GM18868 (cell line): ENCODE measurements around the gene ATM.
"Not testable (repeated sequence)": the region's sequence is repeated elsewhere in the genome, so short reads cannot be mapped to it uniquely, and the experiment has no call there.

Source experiments
- ATAC-seq: cut with Tn5 transposase; IDR thresholded peaks from one replicate; pipeline ENCODE4 v1.9.1; 2021; ENCODE audit warnings: mild to moderate bottlenecking, moderate library complexity; ENCODE audit not compliant: unreplicated experiment

The ATM gene

DNA sequence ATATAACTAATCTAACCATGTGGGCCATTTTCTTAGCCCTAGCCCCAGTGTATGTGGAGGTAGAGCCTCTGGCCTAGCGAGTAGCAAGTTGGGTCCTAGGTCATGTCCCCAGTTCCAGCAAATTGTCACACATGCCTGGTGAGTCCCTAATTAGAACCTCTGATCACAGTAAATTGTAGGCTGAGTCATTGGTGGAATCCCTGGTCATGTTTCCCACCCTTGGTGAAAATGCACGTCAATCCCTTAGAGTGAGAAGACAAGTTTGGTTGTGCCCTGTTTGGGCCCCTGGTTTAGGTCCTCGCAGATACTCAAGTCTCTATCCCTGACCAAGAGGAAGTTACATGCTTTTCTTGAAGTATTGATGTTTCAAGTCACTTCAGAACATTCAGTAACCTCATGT is 46.7 kb downstream of the ATM start:
- ATAC-seq, result no peak

DNA sequence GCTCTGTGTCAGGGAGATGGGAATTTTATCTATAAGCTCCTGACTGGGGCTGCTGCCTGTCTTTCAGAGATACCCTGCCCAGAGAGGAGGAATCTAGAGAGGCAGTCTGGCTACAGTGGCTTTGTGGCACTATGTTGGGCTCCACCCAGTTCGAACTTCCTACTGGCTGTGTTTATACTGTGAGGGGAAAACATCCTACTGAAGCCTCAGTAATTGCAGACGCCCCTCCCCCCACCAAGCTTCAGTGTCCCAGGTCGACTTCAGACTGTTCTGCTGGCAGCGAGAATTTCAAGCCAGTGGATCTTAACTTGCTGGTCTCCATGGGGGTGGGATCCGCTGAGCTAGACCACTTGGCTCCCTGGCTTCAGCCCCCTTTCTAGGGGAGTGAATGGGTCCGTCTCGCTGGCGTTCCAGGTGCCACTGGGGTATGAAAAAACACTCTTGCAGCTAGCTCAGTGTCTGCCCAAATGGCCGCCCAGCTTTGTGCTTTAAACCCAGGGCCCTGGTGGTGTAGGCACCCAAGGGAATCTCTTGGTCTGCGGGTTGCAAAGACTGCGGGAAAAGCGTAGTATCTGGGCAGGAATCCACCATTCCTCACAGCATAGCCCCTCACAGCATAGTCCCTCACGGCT is 54.2 kb downstream of the ATM start:
- ATAC-seq, result not testable (repeated sequence)

DNA sequence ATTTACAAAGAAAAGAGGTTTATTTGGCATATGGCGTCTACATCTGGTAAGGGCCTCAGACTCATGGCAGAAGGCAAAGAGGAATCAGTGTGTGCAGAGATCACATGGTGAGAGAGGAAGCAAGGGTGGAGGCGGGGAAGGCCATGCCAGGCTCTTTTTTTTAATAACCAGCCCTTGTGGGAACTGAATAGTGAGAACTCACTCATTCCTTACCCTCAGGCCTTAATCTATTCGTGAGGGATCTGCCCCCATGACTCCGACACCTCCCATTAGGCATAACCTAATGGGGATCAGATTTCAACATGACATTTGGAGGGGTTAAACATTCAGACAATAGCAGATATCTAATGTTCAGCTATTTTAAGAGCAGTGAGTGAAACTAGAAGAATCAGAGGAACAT is 55.7 kb downstream of the ATM start:
- no peak for ATAC-seq

DNA sequence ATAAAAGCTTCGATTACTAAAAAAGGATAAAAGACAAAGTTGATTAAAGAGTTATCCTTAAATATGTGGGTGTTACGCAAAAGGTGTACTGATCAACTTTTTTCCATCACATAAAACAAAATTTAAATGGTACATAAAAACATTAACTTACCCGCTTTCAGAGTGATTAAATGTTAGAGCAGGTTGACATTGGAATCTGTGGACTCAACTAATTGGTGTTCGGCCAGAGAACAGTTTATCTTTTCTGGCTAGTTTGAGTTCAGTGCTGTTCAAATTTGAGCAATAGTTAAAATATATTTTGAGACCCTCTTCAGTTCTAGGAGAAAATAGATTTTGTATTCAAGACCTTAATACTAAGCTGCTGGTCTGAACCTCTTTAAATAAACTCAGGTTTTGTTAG is 56.1 kb downstream of the ATM start:
- no peak for ATAC-seq

DNA sequence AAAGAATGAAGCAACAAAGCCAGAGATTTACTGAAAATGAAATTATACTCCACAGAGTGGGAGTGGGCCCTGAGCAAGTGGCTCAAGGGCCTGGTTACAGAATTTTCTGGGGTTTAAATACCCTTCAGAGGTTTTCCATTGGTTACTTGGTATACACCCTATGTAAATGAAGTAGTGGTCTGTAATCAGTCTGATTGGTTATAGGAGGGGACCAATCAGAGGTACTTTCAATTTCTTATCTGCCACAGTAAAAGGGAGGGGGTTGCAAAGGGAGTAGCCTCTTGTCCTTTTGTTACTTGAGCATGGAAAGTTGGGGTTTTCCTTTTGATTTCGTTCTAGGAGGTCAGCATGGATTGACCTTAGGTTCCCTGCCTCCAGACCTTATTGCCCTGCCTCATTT is 63.5 kb downstream of the ATM start:
- ATAC-seq, result no peak

DNA sequence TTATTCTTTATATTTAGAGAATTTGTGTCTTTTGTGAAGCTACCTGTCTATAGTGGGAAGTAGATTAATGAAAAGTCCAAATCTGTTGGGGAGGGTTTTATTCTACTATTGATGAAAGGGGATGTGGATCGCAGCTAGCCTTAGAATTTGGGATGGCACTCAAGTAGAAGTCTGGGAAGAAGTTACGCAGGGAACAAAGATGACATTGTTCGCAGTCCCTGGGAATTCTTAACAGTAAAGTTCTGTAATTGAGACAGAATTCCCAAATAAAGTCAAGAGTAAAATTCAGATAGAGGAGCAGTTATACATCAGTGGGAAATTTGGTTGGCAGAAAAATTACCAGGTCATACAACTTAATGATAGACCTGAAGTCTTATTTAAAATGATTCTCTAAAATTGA is 64.1 kb downstream of the ATM start:
- no peak for ATAC-seq

DNA sequence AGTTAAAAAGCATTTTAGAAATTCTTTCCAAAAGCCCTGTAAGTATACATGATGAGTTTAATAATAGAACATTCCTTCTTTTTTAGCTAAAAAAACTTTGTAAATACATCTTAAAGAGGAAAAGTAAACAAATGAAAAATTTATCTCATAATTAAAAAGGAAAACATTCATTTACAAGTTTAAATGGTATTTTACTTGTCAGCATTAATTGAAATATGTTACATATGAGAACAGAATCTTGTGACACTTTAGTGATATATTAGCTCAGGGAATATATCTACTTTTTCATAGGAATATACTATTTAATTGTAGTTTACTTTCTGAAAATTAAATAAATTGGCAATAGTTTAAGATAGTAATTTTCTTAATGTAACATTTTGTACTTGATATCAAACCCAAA is 66.2 kb downstream of the ATM start:
- not testable (repeated sequence) for ATAC-seq

DNA sequence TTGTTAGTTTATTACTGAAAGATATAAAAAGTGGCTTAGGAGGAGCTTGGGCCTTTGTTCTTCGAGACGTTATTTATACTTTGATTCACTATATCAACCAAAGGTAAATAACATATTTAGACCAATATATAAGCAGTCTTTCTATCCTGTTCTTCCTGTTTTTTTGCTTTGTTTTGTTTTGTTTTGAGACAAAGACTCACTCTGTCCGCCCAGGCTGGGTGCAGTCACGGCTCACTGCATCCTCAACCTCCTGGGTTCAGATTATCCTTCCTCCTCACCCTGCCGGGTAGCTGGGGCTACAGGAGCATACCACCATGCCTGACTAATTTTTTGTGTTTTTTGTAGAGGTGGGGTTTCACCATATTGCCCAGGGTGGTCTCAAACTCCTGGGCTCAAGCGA is 66.8 kb downstream of the ATM start:
- peak; percentile 82 for ATAC-seq

DNA sequence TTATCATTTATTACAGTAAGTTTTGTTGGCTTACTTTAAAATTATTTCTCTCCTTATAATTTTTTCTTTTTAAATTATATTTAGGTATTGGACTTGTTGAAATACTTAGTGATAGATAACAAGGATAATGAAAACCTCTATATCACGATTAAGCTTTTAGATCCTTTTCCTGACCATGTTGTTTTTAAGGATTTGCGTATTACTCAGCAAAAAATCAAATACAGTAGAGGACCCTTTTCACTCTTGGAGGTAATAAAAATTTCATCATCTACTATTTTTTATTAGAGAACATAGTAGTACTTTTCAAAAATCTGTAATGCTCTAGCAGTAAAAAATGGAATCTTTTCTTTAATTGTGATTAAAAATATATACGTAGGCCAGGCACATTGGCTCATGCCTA is 70.4 kb downstream of the ATM start:
- no peak for ATAC-seq

DNA sequence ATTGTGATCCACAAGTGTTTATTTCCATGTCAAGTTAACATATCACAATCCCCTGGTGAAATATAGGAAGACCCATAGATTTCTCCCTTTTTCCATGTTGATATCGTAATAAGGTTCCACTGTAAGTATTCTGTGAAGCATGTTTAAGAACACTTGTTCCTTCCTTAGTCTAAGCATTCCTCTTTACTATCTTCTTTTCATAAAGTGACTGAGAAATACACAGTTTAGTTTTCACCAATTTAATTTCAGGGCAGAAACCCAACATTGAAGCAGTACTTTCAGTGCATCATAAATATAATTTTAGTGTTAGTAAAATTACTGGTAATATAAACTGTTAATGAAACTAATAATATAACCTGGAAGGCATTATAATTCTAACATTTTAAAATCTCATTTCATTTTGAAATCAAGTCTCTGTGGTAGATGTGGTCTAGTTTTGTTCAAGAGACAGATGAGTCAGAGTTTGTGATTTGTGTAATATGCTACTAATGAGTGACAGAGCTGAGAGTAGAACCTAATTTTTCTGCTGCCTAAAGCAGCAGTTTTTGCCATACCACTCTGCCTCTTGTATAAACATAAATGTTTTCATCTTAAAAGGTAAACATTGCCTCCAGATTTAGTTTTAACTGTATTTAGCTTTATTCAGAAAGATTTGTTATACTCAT is 79.4 kb downstream of the ATM start:
- peak; percentile 81 for ATAC-seq

DNA sequence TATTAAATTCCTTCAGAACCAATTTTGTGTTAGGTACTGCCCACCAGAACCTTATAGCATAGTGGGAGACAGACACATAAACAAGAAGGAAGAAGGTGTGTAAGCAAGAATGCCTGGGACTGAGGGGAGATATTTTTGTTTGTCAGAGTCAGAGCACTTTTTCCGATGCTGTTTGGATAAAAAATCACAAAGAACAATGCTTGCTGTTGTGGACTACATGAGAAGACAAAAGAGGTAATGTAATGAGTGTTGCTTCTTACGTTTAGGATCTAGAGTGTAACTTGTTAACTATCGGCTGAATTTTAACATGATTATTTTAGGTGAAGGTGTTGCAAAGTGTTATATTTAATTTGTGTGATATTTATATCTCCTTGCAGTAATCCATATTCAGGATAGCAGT is 84.9 kb downstream of the ATM start:
- ATAC-seq, result no peak

DNA sequence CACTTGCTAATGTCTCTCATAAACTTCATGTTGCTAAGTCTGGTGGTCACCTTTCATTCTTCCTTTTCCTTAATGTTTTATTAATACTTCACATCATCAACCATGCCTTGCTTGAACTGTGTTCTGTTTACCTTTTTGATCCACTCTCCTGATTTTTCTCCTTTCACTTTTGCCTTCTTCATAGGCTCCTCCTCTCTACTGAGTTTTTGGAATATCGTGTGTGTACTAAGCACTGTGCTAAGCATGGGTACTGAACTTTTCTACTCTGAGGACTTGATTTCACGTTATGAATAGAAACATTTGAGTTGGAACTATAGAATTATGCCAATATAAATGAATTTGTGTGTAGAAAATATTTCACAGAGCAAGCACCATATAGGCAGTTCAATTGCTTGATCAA is 90.6 kb downstream of the ATM start:
- no peak for ATAC-seq

DNA sequence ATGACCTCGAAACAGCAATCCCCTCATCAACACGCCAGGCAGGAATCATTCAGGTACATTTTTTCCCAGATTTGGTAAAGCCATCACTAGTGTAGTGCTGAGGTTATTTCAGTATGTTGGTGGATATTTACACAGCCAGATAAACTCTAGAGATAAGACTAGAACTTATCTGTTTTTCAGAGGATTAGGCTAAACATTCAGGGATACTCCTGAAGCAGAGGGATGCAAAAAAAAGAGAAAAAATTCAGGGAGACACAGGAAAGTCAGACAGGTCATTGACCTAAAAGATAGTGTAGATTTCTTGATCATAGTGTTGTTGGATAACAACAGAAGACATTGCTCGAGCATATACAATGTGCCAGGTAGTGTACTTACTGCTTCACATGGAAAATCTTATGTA is 93.2 kb downstream of the ATM start:
- ATAC-seq, result no peak

DNA sequence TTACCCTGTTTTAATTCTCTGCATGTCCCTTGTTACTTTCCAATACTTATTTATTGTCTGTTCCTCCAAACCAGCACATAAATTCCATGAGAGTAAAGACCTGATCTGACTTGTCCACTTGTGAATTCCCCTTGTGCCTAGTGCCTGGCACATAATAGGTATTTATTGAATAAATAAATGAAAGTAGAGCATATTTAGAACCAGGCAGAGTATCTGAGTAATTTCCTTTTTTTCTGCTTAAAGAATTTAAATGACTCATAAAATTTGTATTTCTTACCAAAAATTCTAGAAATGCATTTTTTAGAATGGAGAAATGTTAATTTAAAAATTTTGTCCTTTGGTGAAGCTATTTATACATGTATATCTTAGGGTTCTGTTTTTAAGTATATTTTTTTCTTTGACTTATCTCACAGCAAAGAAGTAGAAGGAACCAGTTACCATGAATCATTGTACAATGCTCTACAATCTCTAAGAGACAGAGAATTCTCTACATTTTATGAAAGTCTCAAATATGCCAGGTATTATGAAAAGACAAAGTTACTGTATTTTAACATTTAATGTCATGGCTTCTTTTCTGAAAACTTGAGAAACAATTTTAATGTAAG is 96.8 kb downstream of the ATM start:
- no peak for ATAC-seq

DNA sequence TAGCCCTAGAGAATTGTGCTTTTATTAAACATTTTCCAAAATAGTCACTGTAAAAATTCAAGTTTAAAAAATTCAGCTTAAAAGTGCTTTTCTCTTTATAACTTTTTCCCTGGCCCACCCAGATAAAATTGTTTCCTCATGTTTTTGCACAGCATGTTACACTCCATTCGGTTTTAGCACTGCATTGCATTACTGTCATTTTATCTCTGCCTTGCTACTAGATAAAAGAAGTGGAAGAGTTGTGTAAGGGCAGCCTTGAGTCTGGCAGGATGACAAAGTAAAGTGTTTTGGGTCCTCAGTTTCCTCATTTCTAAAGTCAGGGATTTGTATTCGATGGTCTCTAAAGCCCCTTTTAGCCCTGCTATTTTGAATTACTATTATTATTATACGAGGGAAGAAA is 99.8 kb downstream of the ATM start:
- ATAC-seq, result no peak

DNA sequence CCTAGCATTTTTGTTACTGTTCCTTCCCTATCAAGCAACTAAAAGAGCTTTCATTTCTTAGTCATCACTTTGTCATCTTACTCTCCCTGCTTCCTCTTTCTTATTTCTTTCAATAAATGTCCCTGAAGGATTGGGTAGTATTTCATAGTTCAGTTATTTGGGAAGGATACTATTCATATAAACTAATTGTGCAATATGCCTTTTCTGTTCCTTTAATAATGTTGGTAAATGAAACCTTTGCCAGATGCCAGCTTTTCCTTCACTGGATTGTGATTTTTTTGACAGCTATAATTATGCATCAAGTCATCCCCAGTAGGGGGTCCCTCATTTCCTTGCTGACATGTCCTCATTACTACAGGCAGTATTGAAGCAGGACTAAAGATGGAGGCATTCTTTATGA is 101.7 kb downstream of the ATM start:
- ATAC-seq, result no peak

DNA sequence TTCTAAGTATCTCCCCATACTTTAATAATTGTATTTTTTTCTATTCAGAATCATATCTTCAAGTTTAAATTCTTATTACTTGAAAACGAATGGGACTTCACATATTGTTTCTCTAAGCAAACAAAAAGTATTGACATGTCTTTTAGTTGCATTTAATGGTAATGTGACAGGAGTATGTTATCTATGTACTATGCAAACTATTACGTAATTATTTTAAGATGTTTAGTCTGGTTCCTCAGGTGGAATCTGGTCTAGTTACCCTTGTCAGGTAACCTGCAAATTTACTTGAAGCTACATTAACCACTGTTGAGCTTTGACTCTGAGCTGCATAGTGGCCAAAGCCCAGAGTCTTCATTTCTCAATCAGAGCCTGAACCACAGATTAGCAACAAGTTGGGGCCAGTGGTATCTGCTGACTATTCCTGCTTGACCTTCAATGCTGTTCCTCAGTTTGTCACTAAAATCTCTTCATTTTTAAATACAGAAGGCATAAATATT is 110.6 kb downstream of the ATM start:
- ATAC-seq, result no peak

DNA sequence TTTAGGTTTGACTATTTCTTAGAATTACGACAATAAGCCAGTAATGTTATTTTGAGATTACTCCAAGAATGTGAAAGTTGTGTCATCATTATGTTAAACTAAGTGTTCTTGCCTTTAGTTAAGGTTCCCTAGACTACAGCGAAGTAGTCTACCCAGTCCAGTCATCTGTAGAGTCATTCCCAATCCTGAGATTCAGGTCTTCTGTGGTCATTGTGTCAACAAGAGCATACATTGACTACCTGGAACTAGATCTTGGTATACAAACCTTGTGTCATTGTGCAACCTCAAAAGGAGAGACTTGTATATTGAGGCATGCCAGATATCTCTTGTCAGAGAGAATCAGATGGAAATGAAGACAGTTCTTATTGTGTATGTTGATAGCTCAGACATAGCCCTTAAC is 115.9 kb downstream of the ATM start:
- no peak for ATAC-seq

DNA sequence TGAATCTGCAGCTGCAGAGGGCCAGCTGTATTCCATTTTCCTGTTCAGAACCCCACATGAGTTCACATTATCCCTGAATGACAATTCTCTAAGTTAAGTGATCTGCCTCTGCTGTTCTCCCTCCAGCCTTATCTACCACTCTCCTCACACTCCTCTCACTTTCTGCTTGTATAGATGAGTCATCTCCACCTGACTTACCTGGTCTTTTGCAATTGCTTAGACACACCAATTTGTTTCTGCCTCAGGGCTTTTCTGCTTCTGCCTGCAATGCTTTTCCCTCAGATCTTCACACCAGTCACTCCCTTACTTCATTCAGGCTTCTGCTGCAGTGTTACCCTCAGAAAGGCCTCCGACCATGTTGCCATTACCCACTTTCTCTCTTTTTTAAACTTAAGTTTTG is 118.1 kb downstream of the ATM start:
- ATAC-seq, result no peak

DNA sequence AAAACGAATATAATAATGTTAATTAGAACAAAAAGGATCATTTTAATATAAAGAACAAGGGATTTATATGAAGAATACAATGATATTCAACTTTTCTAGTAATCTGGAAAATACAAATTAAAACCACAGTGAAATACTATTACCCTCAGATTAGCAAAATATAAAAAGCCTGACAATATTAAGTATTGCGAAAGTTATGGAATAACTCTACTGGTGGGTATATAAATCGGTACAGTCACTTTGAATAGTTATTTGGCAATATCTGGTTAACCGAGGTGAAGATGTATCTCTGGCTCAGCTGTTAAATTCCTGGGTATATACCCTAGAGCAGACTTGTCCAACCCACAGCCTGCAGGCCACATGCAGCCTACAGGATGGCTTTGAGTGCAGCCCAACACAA is 118.8 kb downstream of the ATM start:
- ATAC-seq, result no peak

DNA sequence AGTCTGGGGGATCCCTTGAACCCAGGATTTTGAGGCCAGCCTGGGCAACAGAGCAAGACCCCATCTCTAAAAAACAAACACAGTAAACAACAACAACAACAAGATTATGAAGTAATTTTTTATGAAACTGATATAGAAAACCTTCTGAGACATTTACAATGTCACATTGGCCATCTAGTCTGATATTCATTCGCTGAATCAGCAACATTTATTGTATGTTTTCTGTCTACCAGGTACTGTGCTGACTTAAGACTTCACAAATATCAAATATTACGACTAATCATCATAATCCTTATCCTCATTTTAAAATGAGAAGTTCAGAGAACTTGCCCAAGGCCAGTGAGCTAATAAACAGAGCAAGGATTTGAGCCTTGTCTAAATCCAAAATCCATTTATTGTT is 120.8 kb downstream of the ATM start:
- no peak for ATAC-seq

DNA sequence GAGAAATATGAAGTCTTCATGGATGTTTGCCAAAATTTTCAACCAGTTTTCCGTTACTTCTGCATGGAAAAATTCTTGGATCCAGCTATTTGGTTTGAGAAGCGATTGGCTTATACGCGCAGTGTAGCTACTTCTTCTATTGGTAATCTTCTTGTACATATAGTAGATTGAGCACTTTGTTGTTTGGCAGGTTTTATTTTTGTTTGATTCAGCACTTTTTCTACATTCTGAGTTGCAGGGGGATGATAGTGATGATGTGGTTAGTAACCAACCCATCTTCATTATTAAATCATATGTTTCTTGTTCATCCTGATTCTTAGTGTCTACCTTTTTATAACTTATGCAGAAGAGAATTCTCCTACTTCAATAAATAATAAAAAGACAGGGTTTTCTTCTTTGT is 122.9 kb downstream of the ATM start:
- ATAC-seq, result no peak

DNA sequence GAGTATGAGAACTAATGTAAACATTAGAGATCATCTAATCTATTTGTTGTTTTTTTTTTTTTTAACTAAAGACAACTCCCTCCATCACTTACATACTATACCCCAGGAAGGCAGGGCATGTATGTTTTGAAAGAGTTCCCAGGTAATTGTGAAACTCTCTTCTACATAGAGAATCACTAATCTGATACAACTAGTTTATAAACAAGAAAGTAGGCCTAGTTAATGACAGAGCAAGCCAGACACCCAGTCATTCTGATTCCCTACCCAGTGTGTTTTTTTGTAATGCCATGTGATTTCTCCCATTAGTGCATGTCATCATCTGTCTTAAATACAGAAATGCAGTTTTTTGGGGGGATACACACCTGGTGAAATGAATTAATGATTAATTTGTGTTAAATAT is 123.6 kb downstream of the ATM start:
- no peak for ATAC-seq
